IMR-90 (cell line): ENCODE results near the gene OGFOD1. TPM values are rescaled to one million over a fixed set of nuclear protein-coding genes. Genes with fewer than 3 reads are reported as not detected.

Source experiments
- ATAC-seq: fragments of 200-7000 bp; cut with Tn5 transposase; 2 replicates; pipeline ENCODE4 v1.9.1; 2020; ENCODE audit warnings: low read depth, mild to moderate bottlenecking, moderate library complexity
- BruUV-seq: library from RNA; stranded (reverse); fragments of 400-500 nt; replicated peaks from 2 replicates; lab custom pipeline; 2021; lab: Mats Ljungman, UMichigan
- CTCF ChIA-PET: fragments of 300-600 bp; formaldehyde crosslinking; extraction: SDS; loops from one replicate; lab custom pipeline; 2021; ENCODE audit warnings: antibody characterized with exemption; lab: Yijun Ruan, JAX
- POLR2A ChIA-PET: fragments of 300-600 bp; sonication (Branson Sonifier 250); formaldehyde crosslinking; loops from one replicate; lab custom pipeline; 2022; ENCODE audit warnings: antibody characterized with exemption; ENCODE audit not compliant: unreplicated experiment; lab: Charles Lee
- DNase-seq: peaks from one replicate; pipeline ENCODE4 v3.0.0; 2013
- H2AFZ ChIP-seq: replicated peaks from 2 replicates; pipeline ENCODE3; 2013; ENCODE audit warnings: low read length, mild to moderate bottlenecking; ENCODE audit not compliant: poor library complexity
- H2AK5ac ChIP-seq: 2 replicates; pipeline ENCODE4 v1.6.1; 2013; ENCODE audit warnings: low read depth, low read length, inconsistent platforms
- H2AK9ac ChIP-seq: replicated peaks from 2 replicates; pipeline ENCODE3; 2013; ENCODE audit warnings: mild to moderate bottlenecking, low read depth, low read length, moderate library complexity; ENCODE audit not compliant: poor library complexity
- H2BK120ac ChIP-seq: 2 replicates; pipeline ENCODE4 v1.6.1; 2013; ENCODE audit warnings: low read depth, low read length, inconsistent platforms
- H2BK15ac ChIP-seq: 3 replicates; pipeline ENCODE4 v1.6.1; 2013; ENCODE audit warnings: low read depth, low read length, inconsistent platforms
- H2BK20ac ChIP-seq: 2 replicates; pipeline ENCODE4 v1.6.1; 2013; ENCODE audit warnings: low read depth, mild to moderate bottlenecking, inconsistent platforms, low read length, moderate library complexity
- H2BK5ac ChIP-seq: 2 replicates; pipeline ENCODE4 v1.6.1; 2013; ENCODE audit warnings: mild to moderate bottlenecking, low read depth, low read length, inconsistent platforms; ENCODE audit not compliant: poor library complexity, severe bottlenecking
- H3K14ac ChIP-seq: replicated peaks from 2 replicates; pipeline ENCODE4 v1.6.1; 2013; ENCODE audit warnings: low read depth, low read length, inconsistent platforms
- H3K18ac ChIP-seq: 2 replicates; pipeline ENCODE4 v1.6.1; 2013; ENCODE audit warnings: low read depth, low read length, control low read depth
- H3K23ac ChIP-seq: 2 replicates; pipeline ENCODE4 v1.6.1; 2013; ENCODE audit warnings: low read depth, low read length, inconsistent platforms
- H3K27ac ChIP-seq: 2 replicates; pipeline ENCODE4 v1.5.1; 2013; ENCODE audit warnings: mild to moderate bottlenecking, control low read depth, low read length; ENCODE audit not compliant: insufficient read depth
- H3K27me3 ChIP-seq: 2 replicates; pipeline ENCODE4 v1.6.1; 2013; ENCODE audit warnings: low read length; ENCODE audit not compliant: control insufficient read depth, insufficient read depth
- H3K36me3 ChIP-seq: 2 replicates; pipeline ENCODE4 v1.6.1; 2013; ENCODE audit warnings: low read length, mixed read lengths; ENCODE audit not compliant: control insufficient read depth, insufficient read depth
- H3K4ac ChIP-seq: 2 replicates; pipeline ENCODE4 v1.6.1; 2013; ENCODE audit warnings: low read depth, low read length, inconsistent platforms
- H3K4me1 ChIP-seq: 2 replicates; pipeline ENCODE4 v1.6.1; 2013; ENCODE audit warnings: low read length, mixed read lengths; ENCODE audit not compliant: control insufficient read depth, insufficient read depth
- H3K4me2 ChIP-seq: 2 replicates; pipeline ENCODE4 v1.6.1; 2013; ENCODE audit warnings: low read depth, mild to moderate bottlenecking, control low read depth, low read length, moderate library complexity
- H3K4me3 ChIP-seq: 2 replicates; pipeline ENCODE4 v1.5.1; 2013; ENCODE audit warnings: low read depth, mild to moderate bottlenecking, control low read depth, low read length, moderate library complexity; ENCODE audit not compliant: insufficient read depth
- H3K56ac ChIP-seq: 2 replicates; pipeline ENCODE4 v1.6.1; 2013; ENCODE audit warnings: low read length, inconsistent platforms; ENCODE audit not compliant: insufficient read depth; ENCODE audit errors: extremely low read depth
- H3K79me1 ChIP-seq, 2 experiments: 2 replicates each; pipeline ENCODE4 v1.6.1; 2013; ENCODE audit warnings: low read length in 2 of 2, inconsistent platforms in 1 of 2, low read depth in 1 of 2
- H3K9ac ChIP-seq: 2 replicates; pipeline ENCODE4 v1.6.1; 2013; ENCODE audit warnings: low read depth, low read length, control low read depth
- H3K9me1 ChIP-seq: 2 replicates; pipeline ENCODE4 v1.6.1; 2013; ENCODE audit warnings: low read length, inconsistent platforms; ENCODE audit not compliant: insufficient read depth
- H3K9me3 ChIP-seq: 2 replicates; pipeline ENCODE4 v1.6.1; 2013; ENCODE audit warnings: low read length; ENCODE audit not compliant: control insufficient read depth, insufficient read depth
- H4K20me1 ChIP-seq: 2 replicates; pipeline ENCODE4 v1.6.1; 2013; ENCODE audit warnings: low read length, inconsistent platforms; ENCODE audit not compliant: insufficient read depth
- H4K5ac ChIP-seq: 2 replicates; pipeline ENCODE4 v1.6.1; 2013; ENCODE audit warnings: mild to moderate bottlenecking, low read depth, low read length, control low read depth
- H4K8ac ChIP-seq, 2 experiments: 2 replicates each; pipeline ENCODE4 v1.6.1; 2013; ENCODE audit warnings: low read depth in 2 of 2, low read length in 2 of 2, control low read depth in 1 of 2, inconsistent platforms in 1 of 2
- H4K91ac ChIP-seq: 2 replicates; pipeline ENCODE4 v1.6.1; 2013; ENCODE audit warnings: low read depth, low read length, inconsistent platforms; ENCODE audit not compliant: insufficient read depth
- POLR2A ChIP-seq: IDR thresholded peaks from 2 replicates; pipeline ENCODE4 v1.6.1; 2012; ENCODE audit warnings: mild to moderate bottlenecking, low read depth, low read length
- RAD21 ChIP-seq: IDR thresholded peaks from 2 replicates; pipeline ENCODE4 v1.6.1; 2012; ENCODE audit warnings: low read length, improper control_type of control experiment
- RFX5 ChIP-seq: IDR thresholded peaks from 2 replicates; pipeline ENCODE4 v1.8.0; 2012; ENCODE audit warnings: low read depth, mild to moderate bottlenecking, low read length, moderate library complexity
- USF2 ChIP-seq: fragments of 150-350 bp; IDR thresholded peaks from 2 replicates; pipeline ENCODE4 v1.6.1; 2017; ENCODE audit warnings: mild to moderate bottlenecking, antibody characterized with exemption, low read length, low read depth
- WGBS, 2 experiments: methylation state at CpG; one replicate each; pipeline versions ENCODE4 v1.1.5 to v1.1.7; 2013; ENCODE audit warnings: missing lambda C conversion rate in 2 of 2; ENCODE audit not compliant: insufficient read length in 1 of 2; ENCODE audit errors: extremely low coverage in 2 of 2; 5-methylcytosine and 5-hydroxymethylcytosine counted together
- dilution Hi-C: fragments of 300-500 bp; cut with HindIII; formaldehyde crosslinking; loops from one replicate; pipeline ENCODE4 v1.14.3; 2018; ENCODE audit warnings: low sequenced_read_pairs; ENCODE audit not compliant: unreplicated experiment
- in situ Hi-C: fragments of 300-500 bp; cut with MboI; formaldehyde crosslinking; loops from 3 replicates; pipeline ENCODE4 v1.14.3; 2019; ENCODE audit warnings: low sequenced_read_pairs, inconsistent platforms, mixed read lengths
- intact Hi-C: fragments of 100-400 bp; cut with micrococcal nuclease; formaldehyde crosslinking; loops from 2 replicates; pipeline ENCODE4 v1.10.0; 2022
- polyA plus RNA-seq, 3 experiments: library from polyadenylated mRNA; depleted of rRNA; stranded (reverse); fragments of >200 nt; gene quantifications; 2 replicates each; pipeline ENCODE4 v1.2.3, GENCODE V29; 2012; ENCODE audit warnings: low replicate concordance in 1 of 3
- total RNA-seq: library from RNA; depleted of rRNA; stranded (reverse); fragments of >200 nt; gene quantifications from 2 replicates; pipeline ENCODE4 v1.2.3, GENCODE V29; 2012

The OGFOD1 gene
- total and polyA plus RNA-seq, 2 of the 4 experiments (the other 2 are of a cell fraction): 43.5 to 103 TPM

GRCh38 chr16:56515665-56516064 lies 64.3 kb downstream of the OGFOD1 start:
- intact Hi-C loops: no loop called here
- Histone ChIP-seq H4K8ac (no peak overlapping the region), H3K9me3 (no peaks in the 10 kb centered on the region), H3K18ac (no peak overlapping the region), H4K91ac (no peak overlapping the region), H2BK120ac (no peak overlapping the region), H3K4me1 (peaks cover 2% of the 10 kb centered on the region; the same call in 1 of the 2 replicates), H2AFZ (no peak overlapping the region), H2AK9ac (no peak overlapping the region), H3K4me3 (no peak overlapping the region), H3K79me1 (peaks cover 22 to 25% of the 10 kb centered on the region in 2 experiments), H2BK15ac (no peak overlapping the region), H3K4ac (no peak overlapping the region), H3K4me2 (no peak overlapping the region), H2BK5ac (no peak overlapping the region), H3K56ac (no peak overlapping the region), H2AK5ac (no peak overlapping the region), H3K27ac (no peak overlapping the region), H4K20me1 (0 out of 2 replicates have a peak, but pooled peaks cover 6% of the 10 kb centered on the region), H3K9me1 (peaks cover 6% of the 10 kb centered on the region; the same call in 1 of the 2 replicates), H3K27me3 (no peaks in the 10 kb centered on the region), H3K9ac (no peak overlapping the region), H3K23ac (no peak overlapping the region), H3K36me3 (no peaks in the 10 kb centered on the region), H4K5ac (no peak overlapping the region), H2BK20ac (no peak overlapping the region), H3K14ac (no peak overlapping the region)
- BruUV-seq: no TSS peak
- 83% methylated on average over 2 of the region's 6 CpGs; no CpG with 5 or more reads in 1 of the 2 experiments for WGBS, 2 experiments
- in situ Hi-C loops: no loop called here
- ChIA-PET CTCF (no interaction called here), POLR2A (no interaction called here)
- ATAC-seq: no peak
- dilution Hi-C loops: no loop called here
- TF ChIP-seq RFX5 (no peak), POLR2A (no peak), RAD21 (no peak), USF2 (no peak)
- DNase-seq: no peak
